8988T (cell line): ENCODE results near the gene METTL25B.
A peak's percentile ranks its signal among the peaks of the same experiment; 100 is the strongest.

ENCODE experiments used
- DNase-seq: peaks from one replicate; pipeline ENCODE4 v3.0.0; 2011

The METTL25B gene

DNA sequence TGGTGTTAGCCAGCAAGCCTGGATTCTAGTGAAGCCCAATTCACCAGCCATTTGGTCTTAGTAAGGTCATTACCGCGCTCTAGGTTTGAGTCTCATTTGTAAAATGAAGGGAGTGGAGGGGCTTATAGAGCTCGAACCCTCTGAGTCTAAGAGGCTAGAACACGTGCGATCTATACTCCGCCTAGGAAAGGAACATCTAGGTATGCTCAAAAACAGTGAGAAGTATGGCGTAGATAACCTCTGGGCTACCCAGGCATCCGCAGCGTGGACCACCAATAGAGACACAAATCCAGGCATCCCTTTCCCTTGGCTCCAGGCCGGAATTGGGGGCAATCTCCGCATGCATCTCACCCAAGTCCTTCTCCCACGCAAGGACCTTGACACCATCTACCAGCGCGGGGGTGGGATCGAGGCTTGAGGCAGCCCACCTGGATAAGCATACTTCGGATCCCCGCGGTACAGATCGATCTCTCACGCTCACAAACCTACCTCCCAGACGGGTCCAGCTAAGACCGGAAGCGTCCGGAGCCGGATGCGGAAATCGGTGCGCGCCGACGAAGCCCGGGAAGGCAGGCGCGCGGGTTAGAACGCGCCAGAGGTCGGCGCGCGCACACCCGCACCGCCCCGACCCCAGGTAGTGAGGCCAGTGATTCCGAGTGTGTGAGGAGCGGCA lies at the start of gene METTL25B:
METTL25B (plus strand) TSS at position 544 of the 673 bp plus-strand sequence. CDS start 636 bp downstream, outside the sequence.
- no peak for DNase-seq

DNA sequence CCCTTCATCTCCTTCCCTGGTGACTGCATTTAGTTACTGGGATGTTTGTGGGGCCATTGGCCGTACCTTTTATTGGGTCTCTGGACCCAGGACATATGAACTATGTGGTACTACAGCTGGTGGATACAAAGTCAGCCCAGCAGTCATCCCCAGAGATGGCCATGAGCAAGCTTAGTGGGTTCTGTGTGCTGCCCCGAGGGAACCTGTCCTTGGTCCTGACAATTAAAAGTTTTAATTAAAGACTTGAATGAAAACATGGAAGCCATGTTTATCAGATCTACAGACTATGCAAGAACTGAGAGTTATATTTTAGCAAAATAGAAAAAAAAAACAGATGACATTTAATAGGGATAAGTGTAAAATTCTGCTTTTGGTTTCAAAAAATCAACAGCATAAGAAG lies 48.2 kb upstream of the METTL25B start:
- no peak for DNase-seq

DNA sequence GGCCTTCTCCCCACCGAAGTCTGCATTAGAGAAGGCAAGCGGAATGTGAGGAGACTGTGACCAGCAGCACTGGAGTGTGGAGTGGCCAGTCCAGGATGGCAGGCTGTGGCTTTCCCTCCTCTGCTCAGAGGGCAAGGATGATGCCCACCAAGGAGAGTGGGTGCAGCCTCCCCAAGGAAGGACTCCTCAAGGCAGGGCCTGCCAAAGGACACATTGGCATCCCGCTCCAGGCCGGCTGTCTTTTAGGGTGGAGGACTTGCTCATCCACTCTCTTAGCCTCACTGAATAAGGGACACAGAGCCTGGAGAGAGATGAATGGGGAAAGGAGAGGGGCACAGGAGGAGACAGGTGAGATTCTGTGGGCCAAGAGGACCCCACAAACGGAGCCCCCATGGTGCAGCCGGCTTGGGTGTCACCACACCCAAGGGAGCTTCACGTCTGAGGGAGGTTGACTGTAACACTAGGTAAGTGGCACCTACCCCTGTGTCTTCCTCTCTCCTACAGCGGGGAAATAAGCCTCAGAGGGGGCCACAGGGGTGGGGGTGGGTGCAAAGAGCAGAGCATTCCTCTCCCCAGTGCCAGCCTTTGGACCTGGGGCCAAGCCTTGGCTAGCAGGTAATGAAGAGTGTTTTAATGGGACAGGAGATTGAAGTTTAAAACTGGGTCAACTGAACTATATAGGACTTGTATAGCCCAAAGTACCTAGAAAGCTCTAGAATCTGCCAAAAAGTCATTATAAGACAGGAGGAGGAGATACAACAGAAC lies 46.9 kb upstream of the METTL25B start:
- no peak for DNase-seq

DNA sequence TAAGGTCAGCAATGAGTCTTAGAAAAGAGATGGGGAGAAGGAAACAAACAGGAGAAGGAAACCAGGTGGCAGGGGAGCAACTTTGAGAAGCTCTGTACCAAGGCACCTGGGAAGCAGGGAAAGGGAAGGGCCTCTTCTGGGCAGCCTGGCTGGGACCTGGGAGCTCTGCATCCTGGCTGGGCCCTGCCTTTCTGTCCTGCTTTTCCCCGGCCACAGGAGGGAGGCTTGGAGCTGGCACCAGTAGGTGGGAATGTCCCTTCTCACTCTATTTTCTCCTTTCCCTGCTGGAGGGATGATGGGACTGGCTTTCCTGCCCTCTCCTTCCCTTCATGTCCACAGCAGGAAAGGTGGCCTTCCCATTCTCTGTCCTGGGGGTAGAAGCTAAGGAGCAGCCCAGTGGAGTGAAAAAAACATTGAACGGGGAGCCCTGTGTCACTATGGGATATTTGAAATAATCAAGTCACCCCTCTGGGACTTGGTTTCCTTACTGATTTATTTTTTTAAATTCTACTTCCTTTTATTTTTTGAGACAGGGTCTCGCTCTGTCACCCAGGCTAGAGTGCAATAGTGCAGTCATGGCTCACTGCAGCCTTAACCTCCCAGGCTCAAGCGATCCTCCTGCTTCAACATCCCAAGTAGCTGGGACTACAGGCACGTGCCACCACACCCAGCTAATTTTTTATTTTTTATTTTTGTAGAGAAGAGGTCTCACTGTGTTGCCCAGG lies 45.9 kb upstream of the METTL25B start:
- DNase-seq: no peak

DNA sequence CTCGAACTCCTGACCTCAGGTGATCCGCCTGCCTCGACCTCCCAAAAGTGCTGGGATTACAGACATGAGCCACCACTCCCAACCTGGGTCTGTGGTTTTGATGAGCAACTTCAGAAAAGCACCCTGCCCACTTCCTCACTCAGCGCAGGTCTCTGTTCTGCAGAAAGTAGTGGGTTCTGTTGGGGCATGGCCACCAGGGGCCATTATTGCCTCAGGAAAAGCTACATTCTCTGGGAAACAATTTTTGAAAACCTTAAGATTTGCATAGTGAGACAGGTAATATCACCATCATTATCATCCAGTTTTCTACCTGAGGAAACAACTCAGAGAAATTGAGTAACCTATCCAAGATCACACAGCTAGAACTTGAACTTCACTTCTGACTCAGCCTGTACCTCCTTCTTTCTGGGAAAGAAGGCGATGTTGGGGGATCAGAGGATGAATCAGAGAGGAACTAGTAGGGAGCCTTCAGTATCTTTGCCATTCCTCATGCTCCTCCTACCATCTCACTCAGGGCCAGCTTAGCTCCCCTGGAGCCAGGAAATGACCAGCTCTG lies 44.0 kb upstream of the METTL25B start:
- no peak for DNase-seq

DNA sequence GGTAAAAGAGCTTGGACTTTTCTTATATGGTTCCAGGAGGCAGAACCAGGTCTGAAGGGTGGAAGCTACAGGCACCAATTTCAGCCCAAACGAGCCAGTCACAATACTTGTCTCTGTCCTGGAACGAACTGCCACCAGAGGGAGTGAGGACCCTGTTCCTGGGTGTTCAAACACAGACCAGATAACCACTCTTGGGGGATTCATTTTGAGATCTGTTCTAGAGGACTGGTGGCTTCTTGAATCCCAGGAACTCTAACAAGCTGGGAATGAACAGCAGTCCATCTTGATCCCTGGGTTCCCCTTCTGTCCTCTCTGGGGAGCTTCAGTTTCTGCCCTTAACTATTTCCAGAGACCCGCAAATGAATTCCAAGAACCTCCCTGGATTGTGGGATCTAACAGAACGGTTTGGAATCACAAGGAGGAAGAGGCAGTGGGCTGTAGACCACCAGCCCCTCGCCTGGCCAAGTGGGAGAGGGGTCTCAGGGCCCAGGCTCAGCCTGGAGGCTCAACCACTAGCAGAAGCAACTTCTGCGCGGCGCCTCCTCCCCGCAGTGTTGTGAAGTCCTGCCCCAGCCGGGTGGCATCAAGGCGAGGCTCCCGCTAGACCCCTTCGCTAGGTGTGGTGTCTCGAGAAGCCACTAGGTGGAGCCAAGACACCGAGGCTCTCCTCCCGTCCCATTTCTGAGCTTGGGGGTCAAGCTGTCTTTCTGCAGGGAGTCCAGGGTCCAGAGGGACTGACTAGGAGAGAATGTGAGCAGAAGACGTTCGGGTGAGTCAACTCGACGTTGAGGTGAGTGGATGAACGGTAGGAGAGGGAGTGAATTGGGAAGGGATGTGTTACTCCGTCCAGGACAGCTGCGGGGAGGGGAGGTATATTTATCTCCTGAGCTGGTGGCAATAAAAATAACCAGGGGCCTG lies 39.0 kb upstream of the METTL25B start:
- DNase-seq: peak; percentile 80

DNA sequence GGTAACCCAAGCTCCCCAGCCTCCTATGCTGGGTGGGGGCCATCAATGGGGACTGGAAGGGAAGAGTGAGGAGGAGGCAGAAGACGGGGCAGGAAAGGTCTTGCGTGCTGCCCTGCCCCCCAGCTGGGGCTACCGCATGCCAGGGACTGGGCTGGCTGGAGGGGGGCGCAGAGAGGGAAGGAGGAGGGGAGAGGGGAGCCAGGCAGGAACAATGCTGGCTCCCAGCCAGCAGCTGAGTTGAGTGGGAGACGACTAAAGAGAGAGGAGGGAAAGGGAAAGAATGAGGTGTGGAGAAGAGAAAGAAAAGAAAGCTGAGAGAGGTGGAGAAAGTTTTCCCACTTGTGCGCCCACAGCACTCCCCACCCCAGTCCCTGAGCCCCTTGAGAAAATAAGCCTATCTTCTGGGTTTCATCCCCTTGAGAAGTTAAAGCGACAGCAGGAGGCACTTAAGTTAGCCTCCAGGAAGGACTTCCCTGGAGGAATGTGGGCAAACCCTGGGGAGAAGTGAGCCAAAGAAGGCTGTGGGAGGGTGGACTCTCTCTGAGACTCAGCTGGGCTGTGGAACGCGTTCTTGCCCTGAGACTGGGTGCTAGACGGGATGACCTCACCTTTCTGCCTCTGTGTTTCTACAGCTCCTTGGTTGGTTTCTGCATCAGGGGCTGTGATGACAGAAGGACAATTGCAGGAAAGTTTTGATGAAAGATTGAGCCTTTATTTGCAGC lies 38.2 kb upstream of the METTL25B start:
- no peak for DNase-seq

DNA sequence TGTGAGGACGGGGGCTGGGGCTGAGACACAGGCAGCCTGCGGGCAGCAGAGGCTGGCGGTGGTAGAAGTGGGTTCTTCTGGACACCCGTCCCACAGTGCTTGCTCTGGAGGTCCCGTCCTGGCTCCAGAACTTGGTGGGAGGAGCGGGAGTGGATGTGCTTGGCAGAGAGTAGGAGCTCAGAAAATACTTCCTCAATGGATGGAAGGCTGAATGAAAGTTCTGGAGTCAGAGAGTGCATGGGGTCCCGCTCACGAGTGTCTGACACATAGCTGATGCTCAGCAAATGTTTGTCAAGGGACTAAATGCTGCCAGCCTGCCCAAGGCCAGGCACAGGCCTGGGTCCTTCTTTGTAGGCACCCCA lies 37.6 kb upstream of the METTL25B start:
- no peak for DNase-seq

DNA sequence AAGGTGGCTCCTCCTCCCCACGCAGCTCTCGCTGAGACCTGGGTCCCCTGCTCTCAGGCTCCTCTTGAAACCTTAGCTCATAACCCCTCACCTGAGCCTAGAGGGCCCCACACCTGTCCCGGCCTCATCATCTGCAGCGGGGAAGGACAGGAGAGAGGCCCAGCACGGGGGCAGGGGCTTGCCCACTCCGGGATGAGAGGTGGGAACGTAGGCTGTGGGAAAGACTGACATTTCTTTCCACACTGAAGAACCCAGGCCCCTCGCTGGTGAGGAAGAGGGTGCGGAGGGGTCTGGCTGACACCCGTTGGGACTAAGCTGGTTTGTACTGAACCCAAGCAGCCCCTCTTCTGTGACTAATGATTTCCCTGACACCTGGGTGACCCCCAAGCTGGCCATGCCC lies 37.1 kb upstream of the METTL25B start:
- DNase-seq: no peak

DNA sequence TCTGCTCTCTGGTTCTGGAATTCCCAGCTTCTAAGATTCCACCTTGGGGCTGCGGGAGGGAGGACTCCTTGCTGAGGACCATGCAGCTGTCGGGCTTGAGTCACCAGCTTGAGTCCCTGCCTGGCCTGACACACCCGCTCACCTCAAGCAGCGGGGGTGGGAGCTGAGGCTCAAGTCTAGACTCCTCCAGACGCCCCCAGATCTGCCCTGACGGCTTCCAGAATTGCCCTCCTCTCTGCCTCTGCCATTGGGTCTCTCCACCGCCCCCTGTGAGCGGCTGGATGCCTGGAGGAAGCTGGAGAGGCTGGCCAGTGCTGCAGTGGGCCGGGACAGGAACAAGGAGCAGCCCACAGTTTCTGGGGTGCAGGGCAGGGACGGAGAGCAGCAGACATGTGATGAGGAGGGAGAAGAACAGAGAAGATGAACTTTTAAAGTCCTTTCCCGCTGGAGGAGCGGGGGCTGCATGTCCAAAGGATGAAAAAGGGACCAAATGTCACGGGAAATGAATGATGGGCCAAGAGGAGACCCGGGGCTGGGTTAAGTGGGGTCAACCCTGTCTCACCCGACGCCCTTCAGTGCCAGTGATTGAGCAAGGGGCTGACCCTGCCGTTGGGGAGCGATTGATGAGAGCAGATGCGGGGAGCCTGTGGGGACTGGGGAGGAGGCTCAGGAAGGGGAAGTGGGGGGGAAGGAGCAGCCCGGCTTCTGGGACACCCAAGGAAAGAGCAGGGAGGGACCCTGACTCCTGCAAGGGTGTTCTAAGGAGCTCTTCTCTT lies 36.4 kb upstream of the METTL25B start:
- peak; percentile 47 for DNase-seq

DNA sequence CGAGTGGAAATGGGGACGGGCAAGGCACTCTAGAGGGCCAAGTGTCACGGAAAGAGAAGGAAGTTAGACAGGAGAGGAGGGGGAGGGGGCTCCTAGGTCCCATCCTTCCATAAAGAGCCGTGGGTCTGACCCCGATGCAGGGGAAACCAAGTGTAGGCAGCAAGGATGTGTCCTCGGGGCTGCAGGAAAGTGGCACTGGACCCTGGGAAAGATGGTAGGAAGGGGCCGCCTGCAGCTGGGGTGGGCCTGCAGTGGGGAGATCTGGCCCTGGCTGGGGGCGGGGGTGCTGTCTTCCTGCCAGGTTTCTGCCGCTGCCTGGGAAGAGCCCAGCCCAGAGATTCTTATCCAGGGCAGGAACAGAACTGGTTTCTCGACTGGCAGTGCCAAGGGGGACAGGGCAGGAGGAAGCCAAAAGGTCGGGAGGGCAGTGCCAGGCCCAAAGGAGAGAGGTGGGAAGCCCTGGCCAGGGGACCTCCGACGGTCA lies 35.8 kb upstream of the METTL25B start:
- no peak for DNase-seq

DNA sequence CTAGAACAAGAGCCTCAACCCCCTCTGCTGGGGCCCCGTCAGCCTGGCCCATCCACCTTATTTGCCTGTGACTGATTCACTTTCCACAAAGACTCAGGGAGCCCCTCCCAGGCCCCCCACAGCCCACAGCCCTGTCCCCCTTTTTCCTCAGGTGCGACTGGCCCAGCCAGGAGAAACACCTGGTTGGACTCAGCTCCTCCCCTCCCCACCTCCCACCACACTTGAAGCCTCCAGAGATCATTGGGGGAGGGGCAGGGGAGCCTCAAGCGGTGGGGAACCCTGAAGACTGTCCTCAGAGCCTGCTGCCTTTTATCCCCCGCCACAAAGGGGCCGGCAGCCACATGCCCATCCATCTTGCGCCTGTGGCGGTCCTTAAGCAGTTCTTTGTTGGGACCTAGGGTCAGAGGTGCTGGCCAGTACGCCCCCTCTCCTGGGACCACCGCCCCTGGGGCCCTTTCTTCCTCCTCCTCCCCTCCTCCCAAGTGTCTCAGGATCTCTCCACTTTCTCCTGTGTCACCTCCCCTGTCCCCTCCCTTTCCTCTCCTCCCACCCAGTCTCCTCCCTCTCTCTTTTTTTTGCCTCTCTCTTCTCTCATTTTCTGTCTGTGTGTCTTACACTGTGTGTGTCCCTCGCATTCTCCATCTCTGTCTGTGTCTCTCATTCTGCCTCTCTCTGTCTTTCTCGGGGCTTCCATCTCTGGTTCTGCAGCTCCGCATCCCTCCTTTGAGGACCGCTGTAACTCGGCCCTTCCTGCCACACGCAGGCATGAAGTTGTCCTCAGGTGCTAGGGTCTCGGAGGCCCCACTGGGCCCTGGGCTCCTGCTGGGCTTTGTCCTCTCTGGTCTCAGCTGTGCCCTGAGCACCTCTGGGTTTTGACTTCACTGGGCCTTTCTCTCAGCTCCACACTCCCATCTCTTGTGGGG lies 35.1 kb upstream of the METTL25B start:
- DNase-seq: no peak

DNA sequence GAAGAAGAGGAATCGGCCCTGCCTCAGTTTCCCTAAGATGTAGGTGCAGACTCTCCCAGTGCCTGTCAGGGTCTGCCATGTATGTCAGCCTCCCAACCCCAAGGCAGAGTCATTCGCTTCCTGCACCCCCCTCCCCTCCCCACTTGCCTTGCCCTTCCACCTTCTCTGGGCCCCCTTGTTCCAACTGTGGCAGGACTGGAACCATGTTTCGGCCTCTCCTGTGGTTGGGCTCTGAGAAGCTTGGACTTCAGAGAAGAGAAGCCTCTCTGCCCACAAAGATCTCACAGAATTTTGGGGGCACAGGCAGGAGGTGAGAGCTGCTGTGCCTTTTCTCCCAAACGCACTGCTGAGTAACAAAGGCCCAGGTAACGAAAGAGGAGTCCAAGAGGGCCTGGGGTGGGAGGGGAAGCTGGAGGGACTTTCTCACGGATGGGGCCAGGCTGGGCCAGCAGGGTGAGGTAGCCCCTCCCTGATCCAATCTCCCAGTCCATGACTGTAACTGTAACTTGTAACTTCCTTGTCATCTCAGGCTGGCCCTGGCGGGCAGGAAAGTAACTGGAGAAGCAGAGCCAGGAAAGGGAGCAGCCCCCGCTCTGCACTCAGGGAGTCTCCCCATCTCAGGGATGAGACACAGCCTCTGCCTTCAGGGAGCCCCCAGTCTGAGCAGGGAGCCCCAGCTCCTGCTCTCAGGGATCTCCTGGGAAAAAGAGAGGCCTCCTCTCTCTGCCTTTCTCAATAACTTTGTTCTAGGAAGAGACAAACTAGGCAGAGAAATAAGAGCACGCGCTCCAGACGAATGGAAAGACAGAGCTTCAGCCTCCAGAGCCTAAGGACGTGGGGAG lies 34.2 kb upstream of the METTL25B start:
- DNase-seq: no peak

DNA sequence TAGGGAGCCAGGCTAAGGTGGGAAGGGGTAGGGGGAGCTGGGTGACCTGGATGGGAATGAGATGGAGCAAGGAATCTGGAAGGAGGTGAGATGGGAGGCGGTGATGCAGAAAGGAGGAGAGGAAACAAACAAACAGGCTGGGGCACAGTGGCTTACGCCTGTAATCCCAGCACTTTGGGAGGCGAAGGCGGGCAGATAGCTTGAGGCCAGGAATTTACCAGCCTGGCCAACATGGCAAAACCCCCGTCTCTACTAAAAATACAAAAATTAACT lies 33.6 kb upstream of the METTL25B start:
- DNase-seq: no peak

DNA sequence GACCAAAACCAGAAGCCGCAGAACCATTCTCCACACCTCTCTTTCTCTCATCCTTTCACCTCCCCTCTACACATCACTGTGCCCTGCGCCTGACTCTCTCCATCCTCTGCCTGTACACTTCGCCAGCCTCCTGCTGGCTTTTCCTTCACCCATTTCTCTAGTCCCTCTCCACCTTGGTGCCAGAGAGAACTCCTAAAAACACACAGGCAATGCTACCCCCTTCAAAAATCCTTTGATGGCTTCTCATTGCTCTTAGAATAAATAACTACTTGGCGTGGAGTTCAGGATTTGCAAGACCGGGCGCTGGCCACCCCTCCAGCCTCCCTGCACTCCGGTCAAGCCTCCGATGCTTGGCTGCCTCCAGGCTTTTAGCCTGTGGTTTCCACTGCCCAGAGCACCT lies 31.5 kb upstream of the METTL25B start:
- no peak for DNase-seq

DNA sequence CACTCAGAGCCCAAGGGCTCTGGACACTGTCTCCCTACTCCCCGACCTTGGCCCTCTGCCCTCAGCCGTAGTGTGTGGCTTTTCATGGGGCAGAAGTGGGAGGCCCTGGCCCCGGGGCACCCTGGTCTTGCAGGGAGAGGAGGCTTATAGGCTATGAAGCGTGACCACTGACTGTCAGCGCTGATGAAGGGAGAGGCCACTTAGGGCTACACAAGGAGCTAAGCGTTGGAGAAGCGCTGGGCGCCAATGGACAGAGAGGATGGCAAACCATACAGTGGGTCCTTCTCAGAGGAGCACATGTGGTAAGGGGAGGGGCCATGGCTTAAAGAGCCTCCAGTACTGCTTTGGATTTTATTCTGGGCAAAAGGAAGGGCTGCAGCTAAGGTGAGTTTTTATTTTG lies 30.8 kb upstream of the METTL25B start:
- no peak for DNase-seq

DNA sequence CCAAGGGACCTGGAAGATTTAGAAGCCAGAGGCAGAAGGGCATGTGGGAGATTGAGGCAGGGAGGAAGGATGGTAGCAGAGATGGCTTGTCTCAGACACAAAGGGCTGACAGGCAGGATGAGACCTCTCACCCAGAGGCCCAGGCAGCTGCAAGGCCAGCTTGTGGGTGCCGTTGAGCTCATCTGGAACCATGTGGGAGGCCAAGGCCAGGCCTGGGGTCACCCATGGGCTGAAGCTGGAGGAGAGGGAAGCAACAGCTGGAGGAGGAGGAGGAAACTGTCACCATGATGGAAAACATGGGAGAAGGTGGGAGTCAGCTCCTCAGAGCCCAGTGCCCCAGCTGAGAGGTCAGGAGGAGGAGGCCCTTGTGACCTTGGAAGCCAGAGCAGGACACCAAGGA lies 29.3 kb upstream of the METTL25B start:
- no peak for DNase-seq

DNA sequence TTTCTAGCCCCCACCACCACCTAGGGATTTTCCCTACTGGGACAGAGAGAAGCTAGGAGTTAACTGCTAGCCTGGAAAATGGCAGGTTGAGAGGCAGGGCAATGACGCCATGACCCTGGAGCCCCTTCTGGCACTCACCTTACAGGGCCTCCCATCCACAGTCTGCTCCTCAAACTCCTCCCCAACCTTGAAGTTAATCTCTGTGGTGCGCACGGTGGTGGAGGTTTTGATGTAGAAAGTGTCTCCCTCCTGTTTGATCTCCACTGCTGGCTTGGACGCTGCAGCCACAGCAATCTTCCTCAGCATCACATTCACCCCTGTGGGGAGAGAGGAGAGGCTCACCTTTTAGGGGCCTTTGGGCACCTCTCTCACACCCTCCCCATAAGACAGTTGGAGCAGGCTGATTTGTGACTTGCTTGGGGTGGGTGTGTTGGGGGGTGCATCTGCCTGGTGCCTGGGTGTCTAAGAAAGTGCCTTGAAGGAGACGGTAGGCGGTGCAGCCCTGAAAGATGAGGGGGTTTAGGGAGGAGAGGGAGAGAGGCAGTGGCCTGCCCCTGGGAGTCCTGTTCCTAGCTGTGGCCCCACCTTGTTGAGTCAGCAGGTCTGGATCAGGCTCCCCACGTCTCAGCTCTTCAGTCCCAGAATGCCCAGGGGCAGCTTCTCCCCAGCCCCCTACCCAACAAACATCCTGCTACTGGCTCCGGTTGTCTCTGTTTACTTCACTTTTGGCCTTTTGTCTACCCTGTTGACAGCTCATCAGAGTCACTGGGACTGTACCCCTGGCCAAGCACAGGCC lies 27.3 kb upstream of the METTL25B start:
- DNase-seq: no peak
